SK-N-SH (cell line): ENCODE data around the gene GABRG3. TPM values are rescaled to one million over a fixed set of nuclear protein-coding genes. Genes with fewer than 3 reads are reported as not detected.

Source experiments
- CTCF ChIA-PET: fragments of 300-600, 350-600 bp; formaldehyde crosslinking; extraction: SDS; loops from one replicate; lab custom pipeline; 2021; lab: Yijun Ruan, JAX
- POLR2A ChIA-PET: fragments of 350-600 bp; sonication (Branson Sonifier 250); formaldehyde crosslinking; extraction: SDS; loops from one replicate; lab custom pipeline; 2020; ENCODE audit warnings: antibody characterized with exemption, inconsistent platforms; lab: Yijun Ruan, JAX
- DNase-seq: peaks from one replicate; pipeline ENCODE4 v3.0.0; 2012
- H2AFZ ChIP-seq: fragments of 200-600 bp; sonication (generic); 2 replicates; pipeline ENCODE4 v1.8.1; 2016; ENCODE audit warnings: antibody characterized with exemption, mild to moderate bottlenecking, low read depth
- H3F3A ChIP-seq: fragments of 200-600 bp; sonication (generic); replicated peaks from 2 replicates; pipeline ENCODE3; 2016; ENCODE audit warnings: antibody characterized with exemption, mild to moderate bottlenecking; ENCODE audit not compliant: insufficient read depth
- H3K27ac ChIP-seq, 2 experiments: fragments of 200-500 bp in 1 of 2; fragments of 200-600 bp in 1 of 2; sonication (Bioruptor generic) in 1 of 2; sonication (generic), shearing (Covaris generic) in 1 of 2; 2 replicates each; pipeline versions ENCODE4 v1.5.1 to v1.6.1; 2014 to 2016; ENCODE audit warnings: low read depth in 2 of 2, inconsistent platforms in 1 of 2, low read length in 1 of 2, mild to moderate bottlenecking in 1 of 2, mixed read lengths in 1 of 2
- H3K27me3 ChIP-seq: fragments of 200-600 bp; sonication (generic), shearing (Covaris generic); 2 replicates; pipeline ENCODE4 v1.6.1; 2016; ENCODE audit warnings: mixed run types; ENCODE audit not compliant: insufficient read depth
- H3K36me3 ChIP-seq, 2 experiments: fragments of 200-500 bp in 1 of 2; fragments of 200-600 bp in 1 of 2; sonication (Bioruptor generic) in 1 of 2; sonication (generic) in 1 of 2; replicated peaks in 1 of 2; 2 replicates each; pipeline versions ENCODE3 to v1.5.1; 2014 to 2016; ENCODE audit warnings: low read length in 1 of 2, mild to moderate bottlenecking in 1 of 2; ENCODE audit not compliant: insufficient read depth in 2 of 2, control insufficient read depth in 1 of 2
- H3K4me1 ChIP-seq, 2 experiments: fragments of 200-500 bp in 1 of 2; fragments of 200-600 bp in 1 of 2; sonication (Bioruptor generic) in 1 of 2; sonication (generic), shearing (Covaris generic) in 1 of 2; 2 replicates each; pipeline versions ENCODE4 v1.5.1 to v1.6.1; 2014 to 2016; ENCODE audit warnings: low read depth in 1 of 2, low read length in 1 of 2, mixed run types in 1 of 2; ENCODE audit not compliant: insufficient read depth in 2 of 2, control insufficient read depth in 1 of 2
- H3K4me2 ChIP-seq: fragments of 200-600 bp; sonication (generic), shearing (Covaris generic); 2 replicates; pipeline ENCODE4 v1.6.1; 2017; ENCODE audit warnings: mixed run types
- H3K4me3 ChIP-seq, 2 experiments: fragments of 200-500 bp in 1 of 2; fragments of 200-600 bp in 1 of 2; sonication (Bioruptor generic) in 1 of 2; sonication (generic), shearing (Covaris generic) in 1 of 2; 2 replicates each; pipeline versions ENCODE4 v1.5.1 to v1.8.1; 2014 to 2016; ENCODE audit warnings: low read depth in 2 of 2, inconsistent platforms in 1 of 2, low read length in 1 of 2, mild to moderate bottlenecking in 1 of 2, mixed read lengths in 1 of 2, moderate library complexity in 1 of 2
- H3K79me2 ChIP-seq: fragments of 200-600 bp; sonication (generic); 2 replicates; pipeline ENCODE4 v1.8.1; 2017; ENCODE audit warnings: mild to moderate bottlenecking; ENCODE audit not compliant: insufficient read depth
- H3K9ac ChIP-seq: fragments of 200-600 bp; sonication (generic); 2 replicates; pipeline ENCODE4 v1.6.1; 2017; ENCODE audit warnings: mixed run types
- H3K9me2 ChIP-seq: fragments of 200-600 bp; sonication (generic); 2 replicates; pipeline ENCODE4 v1.6.1; 2017; ENCODE audit warnings: mixed run types
- H3K9me3 ChIP-seq: fragments of 200-600 bp; sonication (generic); 2 replicates; pipeline ENCODE4 v1.6.1; 2017; ENCODE audit warnings: mixed run types, mild to moderate bottlenecking, moderate library complexity
- H4K20me1 ChIP-seq: fragments of 200-600 bp; sonication (generic); 2 replicates; pipeline ENCODE4 v1.6.1; 2017; ENCODE audit warnings: mild to moderate bottlenecking, mixed run types; ENCODE audit not compliant: insufficient read depth
- CTCF ChIP-seq: fragments of 200-600 bp; sonication (generic); IDR thresholded peaks from 2 replicates; pipeline ENCODE4 v1.6.1; 2017; ENCODE audit warnings: antibody characterized with exemption, mild to moderate bottlenecking, moderate library complexity
- ELF1 ChIP-seq: IDR thresholded peaks from 2 replicates; pipeline ENCODE4 v1.4.0; 2012
- FOSL2 ChIP-seq: IDR thresholded peaks from 2 replicates; pipeline ENCODE4 v1.4.0; 2012; ENCODE audit warnings: low read depth, mild to moderate bottlenecking, moderate library complexity, borderline replicate concordance
- FOXJ3 ChIP-seq: sonication (generic); formaldehyde crosslinking; IDR thresholded peaks from 2 replicates; pipeline ENCODE4 v1.5.1; 2020; ENCODE audit warnings: mild to moderate bottlenecking, missing genetic modification reagents
- GABPA ChIP-seq: IDR thresholded peaks from 2 replicates; pipeline ENCODE4 v1.4.0; 2012; ENCODE audit warnings: low read depth, mild to moderate bottlenecking
- IRF3 ChIP-seq: fragments of 150-350 bp; IDR thresholded peaks from 2 replicates; pipeline ENCODE4 v1.6.1; 2016; ENCODE audit warnings: mild to moderate bottlenecking, low read depth, low read length
- JUND ChIP-seq: IDR thresholded peaks from 2 replicates; pipeline ENCODE4 v1.4.0; 2012
- MEF2A ChIP-seq: IDR thresholded peaks from 2 replicates; pipeline ENCODE4 v1.4.0; 2012; ENCODE audit warnings: low read depth, borderline replicate concordance
- MXI1 ChIP-seq: IDR thresholded peaks from 2 replicates; pipeline ENCODE4 v1.6.1; 2012; ENCODE audit warnings: mild to moderate bottlenecking, low read depth, low read length, improper control_type of control experiment
- NFIC ChIP-seq: IDR thresholded peaks from 2 replicates; pipeline ENCODE4 v1.4.0; 2012; ENCODE audit warnings: borderline replicate concordance
- NRF1 ChIP-seq: IDR thresholded peaks from 2 replicates; pipeline ENCODE4 v1.6.1; 2012; ENCODE audit warnings: low read depth, mild to moderate bottlenecking, low read length
- RCOR1 ChIP-seq: fragments of 150-350 bp; IDR thresholded peaks from 2 replicates; pipeline ENCODE4 v1.6.1; 2017; ENCODE audit warnings: antibody characterized with exemption, low read length
- REST ChIP-seq: IDR thresholded peaks from 2 replicates; pipeline ENCODE4 v1.6.1; 2012; ENCODE audit warnings: mild to moderate bottlenecking, low read depth, low read length, moderate library complexity
- RXRA ChIP-seq: IDR thresholded peaks from 2 replicates; pipeline ENCODE4 v1.4.0; 2012; ENCODE audit warnings: low read depth, mild to moderate bottlenecking, borderline replicate concordance
- SIN3A ChIP-seq: IDR thresholded peaks from 2 replicates; pipeline ENCODE4 v1.6.1; 2012; ENCODE audit warnings: low read depth, mild to moderate bottlenecking, low read length, moderate library complexity, borderline replicate concordance
- TAF1 ChIP-seq: IDR thresholded peaks from 2 replicates; pipeline ENCODE4 v1.6.1; 2012; ENCODE audit warnings: low read depth, mild to moderate bottlenecking, low read length, moderate library complexity, borderline replicate concordance
- USF2 ChIP-seq: fragments of 150-350 bp; IDR thresholded peaks from 2 replicates; pipeline ENCODE4 v1.6.1; 2017; ENCODE audit warnings: antibody characterized with exemption, low read length, low read depth, borderline replicate concordance
- ZBTB33 ChIP-seq: IDR thresholded peaks from 2 replicates; pipeline ENCODE4 v1.4.0; 2012; ENCODE audit warnings: low read depth, borderline replicate concordance
- whole genome bisulfite sequencing: methylation state at CpG from one replicate; pipeline ENCODE4 v1.1.6; 2017; ENCODE audit warnings: low lambda C conversion rate; 5-methylcytosine and 5-hydroxymethylcytosine counted together
- polyA plus RNA-seq, 3 experiments: library from polyadenylated mRNA; depleted of rRNA; stranded (reverse); fragments of >200 nt; gene quantifications; 2 replicates each; pipeline ENCODE4 v1.2.3, GENCODE V29; 2012

Gene GABRG3
- polyA plus RNA-seq, 1 of the 3 experiments (the other 2 are of a cell fraction) = not detected

- no peak overlapping the region for H3K27ac ChIP-seq
- H3F3A ChIP-seq = no peaks in the 10 kb centered on the region
- POLR2A ChIA-PET = no interaction called here
- 40% methylated on average over 8 of the region's 8 CpGs for WGBS
- no peak for TF ChIP-seq USF2
- TF ChIP-seq FOSL2 = no peak
- no peak for TF ChIP-seq JUND
- no peak for TF ChIP-seq RCOR1
- TF ChIP-seq CTCF = no peak
- TF ChIP-seq MEF2A = no peak
- TF ChIP-seq RXRA = no peak
- no peak for TF ChIP-seq NFIC
- TF ChIP-seq GABPA = no peak
- TF ChIP-seq NRF1 = no peak
- no peak for TF ChIP-seq REST
- no peak for TF ChIP-seq MXI1
- TF ChIP-seq IRF3 = no peak
- TF ChIP-seq ELF1 = no peak
- TF ChIP-seq ZBTB33 = no peak
- TF ChIP-seq TAF1 = no peak
- no peak for TF ChIP-seq FOXJ3
- TF ChIP-seq SIN3A = no peak
- TF ChIP-seq, all 33 proteins: peak for 0
- no peak for DNase-seq
- Histone ChIP-seq H3K79me2 (no peaks in the 10 kb centered on the region), H2AFZ (no peak overlapping the region), H3K27me3 (no peaks in the 10 kb centered on the region), H3K9me3 (no peaks in the 10 kb centered on the region), H4K20me1 (no peaks in the 10 kb centered on the region), H3K9me2 (no peaks in the 10 kb centered on the region), H3K4me2 (no peak overlapping the region), H3K4me3 (no peak overlapping the region), H3K4me1 (no peaks in the 10 kb centered on the region), H3K36me3 (no peaks in the 10 kb centered on the region), H3K9ac (no peak overlapping the region)
- CTCF ChIA-PET = interaction anchor here (1.5 to 2.3 kb wide), 2 partner anchors 19 to 37 kb away, joined by 3 to 7 read pairs; no protein-coding TSS in a partner anchor
Observed at GRCh38 chr15:26928051-26928450, 42.9 kb upstream of the GABRG3 start.
